A549 (cell line): Measurements from ENCODE around the gene FCN1. TPM values are rescaled to one million over a fixed set of nuclear protein-coding genes. Genes with fewer than 3 reads are reported as not detected.

Experiments
- ATAC-seq, 2 experiments: fragments of 200-7000 bp in 1 of 2; fragments of >200 bp in 1 of 2; cut with Nextera tagmentation in 1 of 2; cut with Tn5 transposase in 1 of 2; 3 replicates each; pipeline versions ENCODE4 v1.8.0 to v1.9.1; 2018 to 2020; ENCODE audit warnings: mild to moderate bottlenecking in 1 of 2, moderate library complexity in 1 of 2
- CTCF ChIA-PET: fragments of 300-600 bp; sonication (Branson Sonifier 250); formaldehyde crosslinking; extraction: SDS; loops from one replicate; lab custom pipeline; 2021; ENCODE audit warnings: antibody characterized with exemption, inconsistent platforms; lab: Yijun Ruan, JAX
- POLR2A ChIA-PET: fragments of 350-600 bp; formaldehyde crosslinking; extraction: SDS; loops from one replicate; lab custom pipeline; 2021; ENCODE audit warnings: antibody characterized with exemption, inconsistent platforms; lab: Yijun Ruan, JAX
- DNase-seq, 2 experiments: peaks; one replicate each; pipeline versions ENCODE4 v3.0.0 to v3.0.0-alpha.2; 2011 to 2016; ENCODE audit warnings: low read depth in 1 of 2, low spot score in 1 of 2
- FAIRE-seq: peaks from 2 replicates; lab custom pipeline; 2011; peaks lifted over from hg19 to GRCh38; lab: Jason Lieb, UNC
- H3K27ac ChIP-seq, 2 experiments: fragments of >200 bp; sonication (Bioruptor Twin); formaldehyde crosslinking; 3 replicates each; pipeline ENCODE4 v1.5.1; 2016 to 2017
- H3K4me1 ChIP-seq: fragments of >200 bp; sonication (Bioruptor Twin); formaldehyde crosslinking; 3 replicates; pipeline ENCODE4 v1.6.1; 2016
- H3K4me2 ChIP-seq: fragments of >200 bp; sonication (Bioruptor Twin); formaldehyde crosslinking; 3 replicates; pipeline ENCODE4 v1.6.1; 2016
- H3K4me3 ChIP-seq: fragments of >200 bp; sonication (Bioruptor Twin); formaldehyde crosslinking; 3 replicates; pipeline ENCODE4 v1.5.1; 2016
- H3K9me3 ChIP-seq: fragments of >200 bp; sonication (Bioruptor Twin); formaldehyde crosslinking; 3 replicates; pipeline ENCODE4 v1.6.1; 2016
- BCL3 ChIP-seq: fragments of >200 bp; sonication (Bioruptor Twin); formaldehyde crosslinking; IDR thresholded peaks from 3 replicates; pipeline ENCODE4 v1.6.1; 2016
- E2F6 ChIP-seq: IDR thresholded peaks from 2 replicates; pipeline ENCODE4 v1.6.1; 2012; ENCODE audit warnings: low read depth, borderline replicate concordance
- ESRRA ChIP-seq: fragments of 150-350 bp; IDR thresholded peaks from 2 replicates; pipeline ENCODE4 v1.6.1; 2014; ENCODE audit warnings: mild to moderate bottlenecking, low read length, borderline replicate concordance
- FOSB ChIP-seq: fragments of 250-450 bp; sonication (Bioruptor Pico); IDR thresholded peaks from 2 replicates; pipeline ENCODE4 v1.5.0; 2020; ENCODE audit warnings: mild to moderate bottlenecking, moderate library complexity
- HES2 ChIP-seq: fragments of >200 bp; sonication (Bioruptor Twin); formaldehyde crosslinking; IDR thresholded peaks from 2 replicates; pipeline ENCODE4 v1.6.1; 2016
- HEYL ChIP-seq: fragments of 250-450 bp; sonication (Bioruptor Pico); IDR thresholded peaks from 2 replicates; pipeline ENCODE4 v1.8.0; 2021; ENCODE audit warnings: mild to moderate bottlenecking, moderate library complexity
- HOXB5 ChIP-seq: fragments of 250-450 bp; sonication (Bioruptor Pico); IDR thresholded peaks from 2 replicates; pipeline ENCODE4 v1.5.0; 2020; ENCODE audit warnings: mild to moderate bottlenecking, moderate library complexity
- JUNB ChIP-seq: fragments of >200 bp; sonication (Bioruptor Twin); formaldehyde crosslinking; IDR thresholded peaks from 2 replicates; pipeline ENCODE4 v1.6.1; 2016
- MAZ ChIP-seq: fragments of 150-350 bp; IDR thresholded peaks from 2 replicates; pipeline ENCODE4 v1.6.1; 2014; ENCODE audit warnings: antibody characterized with exemption, low read depth, low read length, borderline replicate concordance
- RAD21 ChIP-seq, 2 experiments: fragments of >200 bp in 1 of 2; sonication (Bioruptor Twin) in 1 of 2; formaldehyde crosslinking in 1 of 2; IDR thresholded peaks in 1 of 2; conservative IDR thresholded peaks in 1 of 2; 2 replicates in 1 of 2; 3 replicates in 1 of 2; pipeline ENCODE4 v1.6.1; 2012 to 2018; ENCODE audit warnings: inconsistent platforms in 1 of 2
- RFX5 ChIP-seq: fragments of 450-650 bp; IDR thresholded peaks from 2 replicates; pipeline ENCODE4 v1.7.1; 2014; ENCODE audit warnings: antibody characterized with exemption, mild to moderate bottlenecking, moderate library complexity
- SMC3 ChIP-seq: fragments of >200 bp; sonication (Bioruptor Twin); formaldehyde crosslinking; IDR thresholded peaks from 3 replicates; pipeline ENCODE4 v1.6.1; 2018; ENCODE audit warnings: inconsistent platforms
- TFCP2L1 ChIP-seq: fragments of 250-450 bp; sonication (Bioruptor Pico); IDR thresholded peaks from 2 replicates; pipeline ENCODE4 v1.5.0; 2021; ENCODE audit warnings: mild to moderate bottlenecking
- TP53 ChIP-seq: fragments of 250-450 bp; sonication (Bioruptor Pico); IDR thresholded peaks from 2 replicates; pipeline ENCODE4 v1.5.0; 2021; ENCODE audit warnings: mild to moderate bottlenecking, moderate library complexity
- ZC3H11A ChIP-seq: fragments of 450-650 bp; IDR thresholded peaks from 2 replicates; pipeline ENCODE4 v1.6.1; 2014; ENCODE audit warnings: antibody characterized with exemption, mild to moderate bottlenecking
- ZFP36 ChIP-seq: fragments of 450-650 bp; IDR thresholded peaks from 2 replicates; pipeline ENCODE4 v1.6.1; 2014; ENCODE audit warnings: borderline replicate concordance; ENCODE audit not compliant: partially characterized antibody
- WGBS: methylation state at CpG from one replicate; pipeline ENCODE4 v1.1.6; 2017; ENCODE audit errors: missing lambda C conversion rate; 5-methylcytosine and 5-hydroxymethylcytosine counted together
- polyA plus RNA-seq, 4 experiments: library from polyadenylated mRNA; depleted of rRNA in 3 of 4; stranded (reverse); fragments of >200 nt; fragmentation: RNase III in 1 of 4; extraction: RNeasy Plus Mini Kit Qiagen cat#74134 plus additional on column Dnase treatment in 1 of 4; gene quantifications; 2 replicates in 3 of 4; 3 replicates in 1 of 4; pipeline ENCODE4 v1.2.3, GENCODE V29; 2011 to 2017
- TF ChIP-seq, protein P1 (sequence below): fragments of 150-350 bp; IDR thresholded peaks from 2 replicates; pipeline ENCODE4 v1.6.1; 2014; ENCODE audit warnings: low read depth, mild to moderate bottlenecking, low read length
- TF ChIP-seq, protein P2 (sequence below): IDR thresholded peaks from 2 replicates; pipeline ENCODE4 v1.6.1; 2012

The FCN1 gene
- polyA plus RNA-seq, 2 of the 4 experiments (the other 2 are of a cell fraction), result not detected

DNA sequence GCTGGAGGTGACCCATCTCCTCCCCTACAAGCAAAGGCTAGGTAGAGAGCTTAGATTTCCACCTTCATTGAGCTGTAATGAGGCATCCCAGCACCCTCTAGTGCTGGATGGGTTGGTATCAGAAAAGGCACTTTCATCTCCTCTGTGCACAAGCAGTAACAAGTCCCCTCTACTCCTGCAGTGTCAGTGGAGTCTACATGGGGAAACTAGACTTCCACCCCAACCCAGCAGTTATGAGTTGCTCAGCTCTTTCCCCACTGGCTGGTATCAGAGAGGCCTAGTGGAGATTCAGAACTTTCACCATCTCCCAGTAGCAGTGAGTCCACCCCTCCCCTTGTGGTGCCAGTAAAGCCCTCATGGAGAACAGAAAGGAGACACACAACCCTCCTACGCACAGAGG, 17.9 kb downstream of the FCN1 start:
- WGBS, result 18% methylated on average over 1 of the region's 1 CpG
- TF ChIP-seq RAD21 (conservative IDR thresholded peaks at IDR 0.05 in 1 of 2, IDR thresholded peaks at IDR 0.05 in 1 of 2) (0 out of 5 replicates have a peak, but pooled peaks of 1 of the 2 experiments have one; percentile 25), TFCP2L1 (no peak), TP53 (CRISPR knock-in tag) (no peak), FOSB (CRISPR knock-in tag) (no peak), BCL3 (no peak)
- TF ChIP-seq, all 56 proteins: peak for 1
- peaks cover 24% of the 10 kb centered on the region for H3K4me1 ChIP-seq
- CTCF ChIA-PET, result interaction anchor here (0.9 to 1.2 kb wide), 5 partner anchors 16 to 541 kb away, joined by 3 to 4 read pairs (median 3); no protein-coding TSS in a partner anchor
- DNase-seq, result no peak
- FAIRE-seq, result no peak
- H3K4me3 ChIP-seq, result no peak overlapping the region
- no peak for ATAC-seq
- H3K9me3 ChIP-seq, result peaks cover 19% of the 10 kb centered on the region; the same call in 2 of the 3 replicates
- H3K4me2 ChIP-seq, result no peak overlapping the region
- no peak overlapping the region for H3K27ac ChIP-seq
- POLR2A ChIA-PET, result no interaction called here

DNA sequence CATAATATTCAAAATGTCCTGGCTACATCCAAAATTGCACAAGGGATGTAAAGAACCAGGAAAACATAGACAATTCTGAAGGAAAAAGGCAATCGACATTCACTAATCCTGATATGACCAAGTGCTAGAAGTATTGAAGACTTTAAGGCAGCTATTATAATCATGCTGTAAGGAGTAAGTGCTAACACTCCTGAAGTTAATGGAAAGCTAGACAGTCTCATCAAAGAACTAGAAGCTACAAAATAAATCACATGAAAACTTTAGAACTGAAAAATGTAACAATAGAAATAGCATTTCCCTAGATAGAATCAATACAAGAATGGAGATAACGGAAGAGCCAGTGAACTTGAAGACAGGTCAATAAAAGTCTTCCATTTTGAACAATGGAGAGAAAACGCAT, 18.5 kb downstream of the FCN1 start:
- Histone ChIP-seq H3K4me2 (no peak overlapping the region), H3K27ac (no peak overlapping the region), H3K4me3 (no peak overlapping the region), H3K9me3 (peaks cover 23% of the 10 kb centered on the region; the same call in 2 of the 3 replicates), H3K4me1 (peaks cover 24% of the 10 kb centered on the region)
- ATAC-seq (no peak), FAIRE-seq (no peak), DNase-seq (no peak)
- CTCF ChIA-PET, result interaction anchor here (0.9 to 1.0 kb wide), 2 partner anchors 201 to 542 kb away, joined by 3 read pairs; no protein-coding TSS in a partner anchor
- no peak for TF ChIP-seq SMC3
- TF ChIP-seq E2F6, result no peak
- no peak for TF ChIP-seq ESRRA
- no peak for TF ChIP-seq HES2
- TF ChIP-seq RFX5, result no peak
- TF ChIP-seq BCL3, result no peak
- no peak for TF ChIP-seq ZFP36
- TF ChIP-seq, protein P1, sequence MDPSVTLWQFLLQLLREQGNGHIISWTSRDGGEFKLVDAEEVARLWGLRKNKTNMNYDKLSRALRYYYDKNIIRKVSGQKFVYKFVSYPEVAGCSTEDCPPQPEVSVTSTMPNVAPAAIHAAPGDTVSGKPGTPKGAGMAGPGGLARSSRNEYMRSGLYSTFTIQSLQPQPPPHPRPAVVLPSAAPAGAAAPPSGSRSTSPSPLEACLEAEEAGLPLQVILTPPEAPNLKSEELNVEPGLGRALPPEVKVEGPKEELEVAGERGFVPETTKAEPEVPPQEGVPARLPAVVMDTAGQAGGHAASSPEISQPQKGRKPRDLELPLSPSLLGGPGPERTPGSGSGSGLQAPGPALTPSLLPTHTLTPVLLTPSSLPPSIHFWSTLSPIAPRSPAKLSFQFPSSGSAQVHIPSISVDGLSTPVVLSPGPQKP, result no peak
- TF ChIP-seq, protein P2, sequence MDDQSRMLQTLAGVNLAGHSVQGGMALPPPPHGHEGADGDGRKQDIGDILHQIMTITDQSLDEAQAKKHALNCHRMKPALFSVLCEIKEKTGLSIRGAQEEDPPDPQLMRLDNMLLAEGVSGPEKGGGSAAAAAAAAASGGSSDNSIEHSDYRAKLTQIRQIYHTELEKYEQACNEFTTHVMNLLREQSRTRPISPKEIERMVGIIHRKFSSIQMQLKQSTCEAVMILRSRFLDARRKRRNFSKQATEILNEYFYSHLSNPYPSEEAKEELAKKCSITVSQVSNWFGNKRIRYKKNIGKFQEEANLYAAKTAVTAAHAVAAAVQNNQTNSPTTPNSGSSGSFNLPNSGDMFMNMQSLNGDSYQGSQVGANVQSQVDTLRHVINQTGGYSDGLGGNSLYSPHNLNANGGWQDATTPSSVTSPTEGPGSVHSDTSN, result no peak
- TF ChIP-seq FOSB (CRISPR knock-in tag), result no peak
- TF ChIP-seq MAZ, result no peak
- TF ChIP-seq HOXB5 (CRISPR knock-in tag), result no peak
- no peak for TF ChIP-seq HEYL (CRISPR knock-in tag)
- TF ChIP-seq JUNB, result no peak
- no peak for TF ChIP-seq ZC3H11A
- 60% methylated on average over 3 of the region's 3 CpGs for WGBS
- POLR2A ChIA-PET, result interaction anchor here (0.6 kb wide), 1 partner anchor 11 kb away, joined by 3 read pairs; no protein-coding TSS in a partner anchor
